Hypothalamus (tissue), 51 donors: ENCODE results near the gene PYGM.

Experiments used
- DNase-seq, 51 donors: peaks; one replicate each; lab custom pipeline; 2025; lab: John Stamatoyannopoulos, UW

Gene PYGM

GRCh38 chr11:64720640-64721358, 39.0 kb downstream of the PYGM start:
- no peak for DNase-seq

- no peak for DNase-seq
These were observed 39.6 kb downstream of the PYGM start for GRCh38 chr11:64720167-64720566.

DNA sequence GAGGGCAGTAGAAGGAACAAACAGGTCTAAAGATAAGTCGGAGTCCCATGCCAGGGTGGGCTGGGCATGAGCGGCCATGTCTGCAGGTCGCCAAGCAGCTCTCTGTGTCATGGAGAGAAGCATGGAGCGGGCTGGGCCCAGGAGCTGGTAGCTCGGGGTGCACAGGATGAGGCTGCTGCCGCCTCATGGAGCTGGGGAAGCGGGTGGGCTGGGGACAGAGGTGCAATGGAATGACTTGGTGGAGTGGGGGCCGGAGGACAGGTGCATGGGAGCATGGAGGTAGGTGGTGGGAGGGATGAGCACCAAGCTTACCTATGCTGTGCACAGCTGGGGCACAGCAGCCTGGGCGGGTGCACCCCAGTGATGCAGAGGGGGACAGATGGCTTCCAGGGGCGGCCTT, 40.4 kb downstream of the PYGM start:
- DNase-seq: no peak

GRCh38 chr11:64718780-64719124, 41.0 kb downstream of the PYGM start:
- DNase-seq: no peak

- DNase-seq: peak in 1 of 51 donors; percentile 60
These were observed 41.5 kb downstream of the PYGM start for GRCh38 chr11:64718084-64718779.

DNA sequence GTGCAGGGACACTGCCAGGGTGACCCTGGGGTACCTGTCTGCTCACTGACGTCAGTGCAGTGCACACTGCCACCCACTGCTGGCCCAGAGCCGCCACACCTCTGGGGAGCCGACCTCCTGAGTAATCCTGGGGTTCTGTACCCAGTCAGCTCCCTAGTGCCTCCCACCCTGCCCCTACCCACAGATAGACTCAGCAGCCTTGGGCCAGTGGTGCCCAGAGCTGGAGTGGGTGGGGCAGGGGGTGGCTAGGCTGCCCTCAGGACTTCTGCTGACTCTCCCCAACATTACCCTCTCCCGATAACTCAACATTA, 42.6 kb downstream of the PYGM start:
- DNase-seq: no peak

GRCh38 chr11:64716473-64717267, 43.1 kb downstream of the PYGM start:
- no peak for DNase-seq

DNA sequence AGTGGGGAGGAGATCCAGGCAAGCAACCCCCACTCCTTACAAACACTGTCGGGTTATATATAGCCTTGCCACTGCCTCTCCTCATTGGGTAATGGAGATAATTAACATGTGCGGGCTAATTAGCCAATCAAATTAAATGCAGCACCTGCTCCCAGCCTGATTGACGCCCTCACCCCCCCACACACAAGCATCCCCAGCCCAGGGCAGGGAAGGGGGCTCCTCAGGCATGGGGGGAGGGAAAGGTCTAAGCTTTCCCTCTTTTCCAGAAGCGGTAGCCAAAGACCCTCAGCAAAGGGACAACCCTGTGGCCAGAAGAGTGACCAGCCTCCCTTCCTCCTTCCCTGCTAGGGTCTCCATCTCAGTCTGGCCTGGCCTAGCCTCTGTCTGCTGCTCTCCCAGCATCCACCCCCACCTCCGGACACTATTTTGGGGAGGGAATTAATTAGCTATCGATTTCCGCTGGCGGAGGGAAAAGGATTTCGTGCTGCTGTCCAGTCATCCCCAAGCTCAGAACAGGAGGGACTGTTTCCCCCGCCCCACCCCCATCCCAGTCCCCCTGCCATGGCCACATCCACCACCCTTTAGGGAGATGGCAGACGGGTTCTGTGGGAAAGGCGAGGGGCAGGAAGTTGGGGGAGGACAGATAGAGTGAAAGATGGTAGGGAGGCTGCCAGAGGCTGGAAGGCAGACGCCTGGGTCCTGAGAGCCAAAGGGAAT, 43.9 kb downstream of the PYGM start:
- no peak for DNase-seq

- no peak for DNase-seq
These were observed 44.7 kb downstream of the PYGM start for GRCh38 chr11:64715110-64715509.

GRCh38 chr11:64714666-64715065, 45.1 kb downstream of the PYGM start:
- peak in 1 of 51 donors; percentile 37 for DNase-seq

GRCh38 chr11:64713781-64714363, 45.9 kb downstream of the PYGM start:
- no peak for DNase-seq

DNA sequence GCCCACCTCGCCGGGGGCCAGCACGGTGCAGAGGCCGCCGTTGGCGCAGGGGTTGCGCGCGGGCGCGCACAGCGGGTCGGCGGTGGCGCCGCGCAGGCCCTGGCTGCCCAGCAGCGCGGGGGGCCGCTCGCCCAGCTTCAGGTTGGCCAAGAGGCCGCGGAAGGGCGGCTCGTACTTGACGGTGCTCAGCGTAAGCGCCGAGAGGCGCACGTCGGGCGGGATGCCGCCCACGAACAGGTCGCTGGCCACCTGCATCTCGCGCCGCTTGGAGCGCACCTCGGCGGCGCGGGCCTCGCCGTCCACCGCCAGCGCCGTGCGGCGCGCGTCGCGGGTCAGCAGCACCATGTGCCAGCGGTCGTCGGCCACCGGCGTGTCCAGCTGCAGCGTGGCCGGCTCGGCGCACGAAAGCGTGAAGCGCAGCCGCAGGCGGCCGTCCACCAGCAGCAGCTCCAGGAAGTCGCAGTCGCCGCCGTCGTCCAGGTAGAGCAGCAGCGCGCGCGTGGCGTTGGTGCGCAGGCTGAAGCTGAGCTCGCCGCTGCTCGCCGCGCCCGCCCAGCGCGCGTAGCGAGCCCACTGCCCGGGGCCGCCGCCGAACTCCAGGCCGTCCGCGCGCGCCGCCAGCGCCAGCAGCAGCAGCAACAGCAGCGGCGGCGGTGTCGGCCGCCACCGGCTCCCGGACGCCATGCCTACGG, 46.6 kb downstream of the PYGM start:
- DNase-seq: no peak

- no peak for DNase-seq
These were observed 47.3 kb downstream of the PYGM start for GRCh38 chr11:64712430-64713015.

DNA sequence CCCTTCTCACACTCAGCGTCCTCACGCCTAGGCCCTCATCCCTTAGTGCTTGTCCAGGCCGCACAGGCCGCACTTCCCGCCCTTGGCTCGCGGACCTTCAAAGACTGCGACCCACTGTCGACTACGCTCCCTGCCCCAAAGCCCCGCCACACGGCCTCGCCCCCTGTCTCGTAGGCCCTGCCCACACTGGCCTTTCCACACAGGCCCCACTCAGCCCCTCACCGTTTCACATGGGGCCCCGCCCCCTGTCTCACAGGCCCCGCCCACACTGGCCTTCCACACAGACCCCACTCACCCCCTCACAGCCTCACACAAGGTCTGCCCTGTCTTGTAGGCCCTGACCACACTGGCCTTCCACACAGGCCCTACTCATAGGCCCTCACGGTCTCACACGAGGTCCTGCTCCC, 47.8 kb downstream of the PYGM start:
- no peak for DNase-seq

GRCh38 chr11:64711138-64711955, 48.4 kb downstream of the PYGM start:
- peak in 3 of 51 donors; percentile 14 to 26 (median 20) for DNase-seq

DNA sequence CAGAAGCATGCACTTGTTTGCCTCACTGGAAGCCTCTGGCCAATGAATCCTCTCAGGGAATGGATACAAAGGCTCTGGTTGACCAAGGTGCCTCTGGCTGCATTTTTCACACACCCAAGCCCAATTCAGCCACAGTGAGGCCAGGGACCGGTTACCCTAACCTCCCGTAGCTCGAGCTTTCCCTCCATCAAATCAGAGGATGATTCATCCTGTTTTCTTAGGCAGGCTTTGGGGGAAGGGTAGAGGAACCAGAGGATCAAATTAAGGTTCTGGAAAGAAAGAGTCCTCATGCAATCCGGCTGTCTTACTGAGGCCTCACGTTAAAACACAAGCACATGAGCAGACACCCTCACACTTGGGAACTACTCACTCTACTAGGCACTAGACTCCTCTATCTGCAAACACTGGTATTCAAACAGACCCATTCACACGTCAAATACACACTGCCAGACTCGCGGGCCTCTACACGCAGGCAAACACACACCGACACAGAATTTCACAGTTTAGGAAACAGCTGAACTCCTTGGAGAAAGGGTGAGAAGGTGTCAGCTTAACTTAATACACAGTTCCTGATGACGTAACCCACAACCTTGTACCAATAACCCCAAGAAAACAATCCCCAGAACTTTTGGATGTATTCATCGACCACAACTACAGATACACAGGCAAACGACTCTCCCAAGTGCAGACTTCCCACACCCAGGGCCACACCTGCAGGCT, 49.2 kb downstream of the PYGM start:
- peak in 1 of 51 donors; percentile 38 for DNase-seq

GRCh38 chr11:64705501-64705900, 54.3 kb downstream of the PYGM start:
- DNase-seq: no peak

DNA sequence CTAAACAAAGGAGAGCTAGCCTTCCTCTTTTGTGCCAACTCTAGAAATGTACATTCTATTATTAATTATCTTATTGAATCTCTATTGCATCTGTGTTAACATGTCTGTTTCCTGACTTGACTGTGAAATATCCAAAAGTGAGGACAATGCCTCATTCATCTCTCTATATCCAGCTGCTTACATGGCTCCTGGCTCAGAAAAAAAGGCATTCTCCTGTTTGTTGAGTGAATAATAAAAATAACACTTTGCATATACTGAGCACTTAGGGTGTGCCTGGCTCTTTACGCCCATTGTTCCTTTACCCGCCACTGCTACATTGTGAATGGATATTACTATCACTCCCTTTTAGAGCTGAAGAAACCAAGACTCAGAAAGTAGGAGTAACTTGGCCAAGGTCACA, 56.7 kb downstream of the PYGM start:
- DNase-seq: no peak
